Activated T-helper 1 cell treated with anti-CD3 and anti-CD28 coated beads, Interleukin-12 subunit alpha, Interleukin-12 subunit beta, Interleukin-2, Interleukin-4 antibody, amounts not matched to agents 30 ng/mL and 10 ng/mL and 1 ng/mL, durations not matched to agents 14 hours and 24 hours and 36 hours (primary cell): ENCODE data around the gene STK39. TPM values are rescaled to one million over a fixed set of nuclear protein-coding genes. Genes with fewer than 3 reads are reported as not detected.
A peak's percentile ranks its signal among the peaks of the same experiment; 100 is the strongest.
"Not testable (repeated sequence)": the region's sequence is repeated elsewhere in the genome, so short reads cannot be mapped to it uniquely, and the experiment has no call there.

Experiments
- DNase-seq: peaks from one replicate; pipeline ENCODE4 v3.0.0; 2021; ENCODE audit warnings: low spot score
- H3K27ac Mint-ChIP-seq: one replicate; pipeline ENCODE4 v1.8.0; 2021; ENCODE audit warnings: mild to moderate bottlenecking, mixed read lengths
- H3K27me3 Mint-ChIP-seq: one replicate; pipeline ENCODE4 v1.8.0; 2022; ENCODE audit warnings: mild to moderate bottlenecking, moderate library complexity, mixed read lengths; ENCODE audit not compliant: insufficient read depth
- H3K36me3 Mint-ChIP-seq: one replicate; pipeline ENCODE4 v1.8.0; 2021; ENCODE audit warnings: low read depth, mixed read lengths
- H3K4me1 Mint-ChIP-seq: one replicate; pipeline ENCODE4 v1.8.0; 2021; ENCODE audit warnings: low read depth, mixed read lengths
- H3K4me3 Mint-ChIP-seq: one replicate; pipeline ENCODE4 v1.8.0; 2021; ENCODE audit warnings: mild to moderate bottlenecking, moderate library complexity, mixed read lengths
- H3K9me3 Mint-ChIP-seq: one replicate; pipeline ENCODE4 v1.8.0; 2021; ENCODE audit warnings: mixed read lengths
- intact Hi-C: fragments of 100-400 bp; cut with micrococcal nuclease; formaldehyde crosslinking; loops from one replicate; pipeline ENCODE4 v1.15.1; 2024
- total RNA-seq: library from RNA; stranded (reverse); gene quantifications from 2 replicates; pipeline ENCODE4 v1.2.3, GENCODE V29; 2022

The STK39 gene
- total RNA-seq, result 32.6 and 34.9 TPM in 2 replicates

GRCh38 chr2:168247341-168248261 lies at the start of gene STK39:
Gene STK39, minus strand, starts transcription at chr2:168247595. Its CDS starts 160 bp downstream, at chr2:168247435.
- H3K27ac Mint-ChIP-seq, result peak within 1 kb of the TSS; percentile 89
- peak; percentile 73 for DNase-seq
- intact Hi-C loops, result loop anchor here (1.0 to 5.0 kb wide), 10 partner anchors 23 to 1325 kb away; partner anchors contain the start of genes B3GALT1, CERS6, FASTKD1 and LRP2
- peaks cover 7% of the 10 kb centered on the region for H3K36me3 Mint-ChIP-seq
- H3K4me1 Mint-ChIP-seq, result peaks cover 38% of the 10 kb centered on the region
- H3K4me3 Mint-ChIP-seq, result peak within 1 kb of the TSS; percentile 95
- peaks cover 4% of the 10 kb centered on the region for H3K9me3 Mint-ChIP-seq
- peaks cover 6% of the 10 kb centered on the region for H3K27me3 Mint-ChIP-seq

GRCh38 chr2:168295051-168295450 lies 47.7 kb upstream of the STK39 start:
- no peak overlapping the region for H3K27ac Mint-ChIP-seq
- DNase-seq, result no peak
- no peaks in the 10 kb centered on the region for H3K4me1 Mint-ChIP-seq
- H3K9me3 Mint-ChIP-seq, result no peaks in the 10 kb centered on the region
- H3K36me3 Mint-ChIP-seq, result no peaks in the 10 kb centered on the region
- H3K27me3 Mint-ChIP-seq, result peaks cover 13% of the 10 kb centered on the region
- no peak overlapping the region for H3K4me3 Mint-ChIP-seq
- intact Hi-C loops, result no loop called here

GRCh38 chr2:168294409-168294808 lies 47.0 kb upstream of the STK39 start:
- Mint-ChIP-seq H3K4me1 (no peaks in the 10 kb centered on the region), H3K27ac (no peak overlapping the region), H3K4me3 (no peak overlapping the region), H3K9me3 (no peaks in the 10 kb centered on the region), H3K36me3 (no peaks in the 10 kb centered on the region), H3K27me3 (peaks cover 14% of the 10 kb centered on the region)
- DNase-seq, result no peak
- intact Hi-C loops, result no loop called here

- no peaks in the 10 kb centered on the region for H3K36me3 Mint-ChIP-seq
- H3K27ac Mint-ChIP-seq, result no peak overlapping the region
- no peak for DNase-seq
- intact Hi-C loops, result no loop called here
- H3K9me3 Mint-ChIP-seq, result no peaks in the 10 kb centered on the region
- no peaks in the 10 kb centered on the region for H3K4me1 Mint-ChIP-seq
- peaks cover 12% of the 10 kb centered on the region for H3K27me3 Mint-ChIP-seq
- no peak overlapping the region for H3K4me3 Mint-ChIP-seq
These were observed 46.4 kb upstream of the STK39 start for GRCh38 chr2:168293766-168294165.

GRCh38 chr2:168290391-168290790 lies 43.0 kb upstream of the STK39 start:
- no peaks in the 10 kb centered on the region for H3K9me3 Mint-ChIP-seq
- H3K4me1 Mint-ChIP-seq, result no peaks in the 10 kb centered on the region
- no peak overlapping the region for H3K4me3 Mint-ChIP-seq
- no peaks in the 10 kb centered on the region for H3K36me3 Mint-ChIP-seq
- H3K27ac Mint-ChIP-seq, result no peak overlapping the region
- H3K27me3 Mint-ChIP-seq, result peaks cover 3% of the 10 kb centered on the region
- intact Hi-C loops, result no loop called here
- no peak for DNase-seq

GRCh38 chr2:168289880-168290279 lies 42.5 kb upstream of the STK39 start:
- intact Hi-C loops, result no loop called here
- no peak overlapping the region for H3K4me3 Mint-ChIP-seq
- H3K27ac Mint-ChIP-seq, result no peak overlapping the region
- H3K9me3 Mint-ChIP-seq, result no peaks in the 10 kb centered on the region
- no peak for DNase-seq
- H3K4me1 Mint-ChIP-seq, result no peaks in the 10 kb centered on the region
- no peaks in the 10 kb centered on the region for H3K36me3 Mint-ChIP-seq
- peaks cover 3% of the 10 kb centered on the region for H3K27me3 Mint-ChIP-seq

- H3K9me3 Mint-ChIP-seq, result no peaks in the 10 kb centered on the region
- H3K27ac Mint-ChIP-seq, result no peak overlapping the region
- H3K27me3 Mint-ChIP-seq, result peaks cover 8% of the 10 kb centered on the region
- intact Hi-C loops, result no loop called here
- DNase-seq, result no peak
- no peaks in the 10 kb centered on the region for H3K36me3 Mint-ChIP-seq
- H3K4me3 Mint-ChIP-seq, result no peak overlapping the region
- H3K4me1 Mint-ChIP-seq, result no peaks in the 10 kb centered on the region
These were observed 39.1 kb upstream of the STK39 start for GRCh38 chr2:168286535-168286934.

GRCh38 chr2:168278424-168278888 lies 31.1 kb upstream of the STK39 start:
- Mint-ChIP-seq H3K4me3 (no peak overlapping the region), H3K27me3 (peaks cover 20% of the 10 kb centered on the region), H3K4me1 (no peaks in the 10 kb centered on the region), H3K36me3 (no peaks in the 10 kb centered on the region), H3K27ac (no peak overlapping the region), H3K9me3 (no peaks in the 10 kb centered on the region)
- intact Hi-C loops, result no loop called here
- no peak for DNase-seq

- no peak overlapping the region for H3K4me3 Mint-ChIP-seq
- H3K27me3 Mint-ChIP-seq, result peaks cover 20% of the 10 kb centered on the region
- H3K4me1 Mint-ChIP-seq, result no peaks in the 10 kb centered on the region
- H3K36me3 Mint-ChIP-seq, result no peaks in the 10 kb centered on the region
- no peak for DNase-seq
- H3K9me3 Mint-ChIP-seq, result no peaks in the 10 kb centered on the region
- intact Hi-C loops, result no loop called here
- no peak overlapping the region for H3K27ac Mint-ChIP-seq
These were observed 29.9 kb upstream of the STK39 start for GRCh38 chr2:168277276-168277675.

GRCh38 chr2:168272225-168272624 lies 24.8 kb upstream of the STK39 start:
- H3K9me3 Mint-ChIP-seq, result no peaks in the 10 kb centered on the region
- H3K27me3 Mint-ChIP-seq, result peaks cover 18% of the 10 kb centered on the region
- no peaks in the 10 kb centered on the region for H3K4me1 Mint-ChIP-seq
- DNase-seq, result no peak
- no peak overlapping the region for H3K27ac Mint-ChIP-seq
- H3K4me3 Mint-ChIP-seq, result no peak overlapping the region
- intact Hi-C loops, result no loop called here
- no peaks in the 10 kb centered on the region for H3K36me3 Mint-ChIP-seq

- H3K27me3 Mint-ChIP-seq, DNase-seq, H3K36me3 Mint-ChIP-seq, H3K27ac Mint-ChIP-seq, intact Hi-C loops, H3K4me1 Mint-ChIP-seq, H3K4me3 Mint-ChIP-seq: not testable (repeated sequence)
- peaks cover 14% of the 10 kb centered on the region for H3K9me3 Mint-ChIP-seq
These were observed 15.5 kb upstream of the STK39 start for GRCh38 chr2:168262926-168263325.

- intact Hi-C loops, result no loop called here
- no peaks in the 10 kb centered on the region for H3K4me1 Mint-ChIP-seq
- H3K9me3 Mint-ChIP-seq, result peaks cover 18% of the 10 kb centered on the region
- no peak overlapping the region for H3K27ac Mint-ChIP-seq
- H3K27me3 Mint-ChIP-seq, result peaks cover 7% of the 10 kb centered on the region
- no peaks in the 10 kb centered on the region for H3K36me3 Mint-ChIP-seq
- H3K4me3 Mint-ChIP-seq, result no peak overlapping the region
- DNase-seq, result no peak
These were observed 9.1 kb upstream of the STK39 start for GRCh38 chr2:168256448-168256847.

- H3K27ac Mint-ChIP-seq, result no peak overlapping the region
- DNase-seq, result no peak
These were observed 8.5 kb upstream of the STK39 start for GRCh38 chr2:168255866-168256265.

More at GRCh38 chr2:168255866-168256265, 8.5 kb upstream of the STK39 start:
- H3K9me3 Mint-ChIP-seq, result peaks cover 18% of the 10 kb centered on the region
- no peaks in the 10 kb centered on the region for H3K36me3 Mint-ChIP-seq
- H3K27me3 Mint-ChIP-seq, result peaks cover 7% of the 10 kb centered on the region
- intact Hi-C loops, result no loop called here
- no peaks in the 10 kb centered on the region for H3K4me1 Mint-ChIP-seq
- H3K4me3 Mint-ChIP-seq, result no peak overlapping the region
